Mesenchymal stem cell (in vitro differentiated cells and primary cell): ENCODE results near the gene ABHD17B.
A peak's percentile ranks its signal among the peaks of the same experiment; 100 is the strongest.

Source experiments
- DNase-seq: peaks from one replicate; pipeline ENCODE4 v3.0.0-alpha.2; 2013
- H2AFZ ChIP-seq: one replicate; pipeline ENCODE4 v1.6.1; 2013; ENCODE audit warnings: low read depth, mild to moderate bottlenecking, control low read depth, inconsistent platforms, low read length, moderate library complexity
- H2AK5ac ChIP-seq: 2 replicates; pipeline ENCODE4 v1.6.1; 2013; ENCODE audit warnings: low read length, moderate library complexity, mild to moderate bottlenecking, inconsistent platforms; ENCODE audit not compliant: severe bottlenecking
- H2BK120ac ChIP-seq: one replicate; pipeline ENCODE4 v1.6.1; 2013; ENCODE audit warnings: low read depth, mild to moderate bottlenecking, inconsistent platforms, low read length, moderate library complexity
- H2BK12ac ChIP-seq, 2 experiments: one replicate each; pipeline ENCODE4 v1.6.1; 2013; ENCODE audit warnings: inconsistent platforms in 2 of 2, low read length in 2 of 2, mild to moderate bottlenecking in 2 of 2, moderate library complexity in 2 of 2, control low read depth in 1 of 2
- H2BK15ac ChIP-seq: one replicate; pipeline ENCODE4 v1.6.1; 2013; ENCODE audit warnings: mild to moderate bottlenecking, low read depth, inconsistent platforms; ENCODE audit not compliant: poor library complexity, severe bottlenecking
- H2BK5ac ChIP-seq: 2 replicates; pipeline ENCODE4 v1.6.1; 2013; ENCODE audit warnings: low read depth, mild to moderate bottlenecking, low read length, control low read depth, inconsistent platforms; ENCODE audit not compliant: poor library complexity, severe bottlenecking
- H3K14ac ChIP-seq, 2 experiments: one replicate each; pipeline ENCODE4 v1.6.1; 2013; ENCODE audit warnings: inconsistent platforms in 2 of 2, low read length in 2 of 2, control low read depth in 1 of 2, mild to moderate bottlenecking in 1 of 2, moderate library complexity in 1 of 2
- H3K18ac ChIP-seq, 2 experiments: one replicate each; pipeline ENCODE4 v1.6.1; 2013; ENCODE audit warnings: inconsistent platforms in 2 of 2, low read length in 2 of 2, control low read depth in 1 of 2, low read depth in 1 of 2, mild to moderate bottlenecking in 1 of 2
- H3K23ac ChIP-seq, 2 experiments: one replicate each; pipeline ENCODE4 v1.6.1; 2013; ENCODE audit warnings: inconsistent platforms in 2 of 2, low read length in 2 of 2, mild to moderate bottlenecking in 2 of 2, moderate library complexity in 2 of 2, control low read depth in 1 of 2
- H3K27ac ChIP-seq: 2 replicates; pipeline ENCODE4 v1.5.1; 2013; ENCODE audit warnings: mild to moderate bottlenecking, moderate library complexity, low read length, control low read depth, inconsistent platforms; ENCODE audit not compliant: poor library complexity, severe bottlenecking
- H3K27me3 ChIP-seq, 2 experiments: 2 replicates each; pipeline versions ENCODE4 v1.6.1 to v1.7.0; 2013; ENCODE audit warnings: low read length in 2 of 2, mild to moderate bottlenecking in 2 of 2, moderate library complexity in 2 of 2, control low read depth in 1 of 2, inconsistent platforms in 1 of 2; ENCODE audit not compliant: control insufficient read depth in 1 of 2, insufficient read depth in 1 of 2
- H3K36me3 ChIP-seq, 2 experiments: 2 replicates each; pipeline versions ENCODE4 v1.6.1 to v1.7.0; 2013; ENCODE audit warnings: low read length in 2 of 2, control low read depth in 1 of 2, inconsistent platforms in 1 of 2, low read depth in 1 of 2, mild to moderate bottlenecking in 1 of 2; ENCODE audit not compliant: insufficient read depth in 2 of 2, control insufficient read depth in 1 of 2
- H3K4ac ChIP-seq, 2 experiments: one replicate each; pipeline ENCODE4 v1.6.1; 2013; ENCODE audit warnings: inconsistent platforms in 2 of 2, low read length in 2 of 2, mild to moderate bottlenecking in 2 of 2, moderate library complexity in 2 of 2, control low read depth in 1 of 2, low read depth in 1 of 2
- H3K4me1 ChIP-seq: 2 replicates; pipeline ENCODE4 v1.6.1; 2013; ENCODE audit warnings: low read depth, low read length, control low read depth; ENCODE audit not compliant: control insufficient read depth, insufficient read depth
- H3K4me2 ChIP-seq: 2 replicates; pipeline ENCODE4 v1.6.1; 2013; ENCODE audit warnings: low read length, mild to moderate bottlenecking, inconsistent platforms; ENCODE audit not compliant: poor library complexity, severe bottlenecking
- H3K4me3 ChIP-seq, 2 experiments: 2 replicates each; pipeline versions ENCODE4 v1.5.1 to v1.7.0; 2013; ENCODE audit warnings: low read length in 2 of 2, mild to moderate bottlenecking in 2 of 2, control low read depth in 1 of 2, low read depth in 1 of 2; ENCODE audit not compliant: insufficient read depth in 1 of 2
- H3K79me1 ChIP-seq: replicated peaks from 2 replicates; pipeline ENCODE4 v1.6.1; 2013; ENCODE audit warnings: mild to moderate bottlenecking, control low read depth, low read length, inconsistent platforms; ENCODE audit not compliant: poor library complexity, severe bottlenecking
- H3K9ac ChIP-seq: 2 replicates; pipeline ENCODE4 v1.7.0; 2013; ENCODE audit warnings: mild to moderate bottlenecking, low read length, moderate library complexity
- H3K9me3 ChIP-seq: 2 replicates; pipeline ENCODE4 v1.7.0; 2013; ENCODE audit warnings: mild to moderate bottlenecking, low read length; ENCODE audit not compliant: control insufficient read depth
- H4K8ac ChIP-seq: one replicate; pipeline ENCODE4 v1.6.1; 2013; ENCODE audit warnings: inconsistent platforms, mild to moderate bottlenecking, low read length, moderate library complexity
- H4K91ac ChIP-seq: one replicate; pipeline ENCODE4 v1.6.1; 2013; ENCODE audit warnings: mild to moderate bottlenecking, low read length, inconsistent platforms
- WGBS: methylation state at CpG from one replicate; pipeline ENCODE4 v1.1.7; 2013; ENCODE audit warnings: mixed read lengths; 5-methylcytosine and 5-hydroxymethylcytosine counted together

The ABHD17B gene

DNA sequence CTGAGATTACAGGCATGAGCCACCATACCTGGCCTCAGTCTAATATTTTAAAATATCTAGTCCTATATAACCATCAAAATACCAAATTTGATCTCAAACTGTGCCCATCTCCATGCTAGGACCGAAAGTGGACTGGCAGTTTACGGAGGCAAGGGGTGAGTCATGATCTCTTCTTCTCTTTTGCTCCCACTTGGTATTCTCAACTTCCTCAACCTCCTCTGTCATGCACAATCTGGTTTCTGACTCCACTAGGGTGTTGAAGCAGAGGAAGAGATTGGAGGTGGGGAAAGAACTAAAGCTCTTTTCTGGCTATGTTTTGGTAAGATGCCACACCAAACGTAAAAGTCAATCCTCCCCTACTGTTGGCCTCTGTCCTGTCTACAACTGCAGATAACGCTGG lies 86.7 kb downstream of the ABHD17B start:
- Histone ChIP-seq H3K4me1 (no peaks in the 10 kb centered on the region), H3K23ac (no peak overlapping the region), H2AK5ac (no peak overlapping the region), H3K18ac (no peak overlapping the region), H3K4ac (no peak overlapping the region), H3K27ac (no peak overlapping the region), H2BK12ac (no peak overlapping the region), H3K27me3 (no peaks in the 10 kb centered on the region), H3K79me1 (no peaks in the 10 kb centered on the region), H3K14ac (no peak overlapping the region), H2BK5ac (no peak overlapping the region), H2AFZ (no peak overlapping the region), H3K9ac (no peak overlapping the region), H4K91ac (no peak overlapping the region), H3K4me2 (no peak overlapping the region), H2BK120ac (no peak overlapping the region), H4K8ac (no peak overlapping the region), H2BK15ac (no peak overlapping the region), H3K9me3 (no peaks in the 10 kb centered on the region), H3K36me3 (no peaks in the 10 kb centered on the region), H3K4me3 (no peak overlapping the region)
- 93% methylated on average over 4 of the region's 4 CpGs for WGBS
- DNase-seq = no peak

DNA sequence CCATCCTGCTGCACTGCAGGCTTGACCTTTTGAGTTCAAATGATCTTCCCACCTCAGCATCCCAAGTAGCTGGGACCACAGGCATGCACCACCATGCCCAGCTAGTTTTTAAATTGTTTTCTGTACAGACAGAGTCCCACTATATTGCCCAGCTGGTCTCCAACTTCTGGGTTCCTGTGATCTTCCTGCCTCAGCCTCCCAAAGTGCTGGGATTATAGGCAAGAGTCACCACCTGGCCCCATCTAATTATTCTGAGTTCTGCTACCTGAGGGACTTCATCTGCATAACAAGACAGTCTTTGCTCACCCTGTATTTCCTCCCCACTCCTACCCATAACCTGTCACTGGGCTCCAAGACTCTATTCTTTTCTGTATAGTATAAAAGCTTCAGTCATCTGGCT lies 88.1 kb downstream of the ABHD17B start:
- Histone ChIP-seq H3K14ac (peak overlapping the region in 1 of 2 experiments; percentile 18), H3K23ac (no peak overlapping the region), H3K79me1 (no peaks in the 10 kb centered on the region), H3K9me3 (no peaks in the 10 kb centered on the region), H2BK12ac (no peak overlapping the region), H2BK15ac (no peak overlapping the region), H3K9ac (no peak overlapping the region), H2AFZ (peak overlapping the region; percentile 61), H3K4me1 (no peaks in the 10 kb centered on the region), H3K4ac (no peak overlapping the region), H2BK120ac (no peak overlapping the region), H3K27me3 (no peaks in the 10 kb centered on the region), H2AK5ac (no peak overlapping the region), H4K91ac (no peak overlapping the region), H3K4me2 (no peak overlapping the region), H3K18ac (no peak overlapping the region), H2BK5ac (no peak overlapping the region), H4K8ac (no peak overlapping the region), H3K27ac (no peak overlapping the region), H3K36me3 (no peaks in the 10 kb centered on the region), H3K4me3 (no peak overlapping the region)
- no peak for DNase-seq

DNA sequence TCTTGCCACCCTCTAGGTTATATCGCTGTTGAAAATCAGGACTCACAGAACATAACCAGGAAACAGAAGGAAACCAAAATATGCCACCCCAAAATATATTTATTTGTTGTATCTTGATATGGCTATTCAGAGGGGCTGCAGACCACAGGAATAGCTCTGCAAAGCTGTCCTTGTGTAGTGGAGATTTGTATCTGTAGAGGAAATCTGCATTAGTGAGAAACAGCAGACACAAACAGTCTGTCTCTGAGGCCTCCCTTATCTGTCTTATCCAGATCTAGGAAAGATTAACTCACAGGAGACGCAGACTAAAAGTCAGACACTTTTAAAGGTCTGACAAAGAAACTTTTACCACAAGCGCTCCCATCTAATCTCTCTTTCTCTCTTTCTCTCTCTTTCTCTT lies 88.5 kb downstream of the ABHD17B start:
- Histone ChIP-seq H4K91ac (no peak overlapping the region), H3K79me1 (no peaks in the 10 kb centered on the region), H3K18ac (no peak overlapping the region), H3K27ac (no peak overlapping the region), H3K4ac (no peak overlapping the region), H2BK5ac (no peak overlapping the region), H3K4me1 (no peaks in the 10 kb centered on the region), H2AFZ (peak overlapping the region; percentile 61), H3K23ac (no peak overlapping the region), H2BK15ac (no peak overlapping the region), H2BK12ac (no peak overlapping the region), H2BK120ac (no peak overlapping the region), H3K36me3 (no peaks in the 10 kb centered on the region), H3K4me3 (no peak overlapping the region), H4K8ac (no peak overlapping the region), H3K4me2 (no peak overlapping the region), H3K14ac (no peak overlapping the region), H2AK5ac (no peak overlapping the region), H3K27me3 (no peaks in the 10 kb centered on the region), H3K9me3 (no peaks in the 10 kb centered on the region), H3K9ac (no peak overlapping the region)
- peak; percentile 23 for DNase-seq
- 32% methylated on average over 3 of the region's 3 CpGs for WGBS

DNA sequence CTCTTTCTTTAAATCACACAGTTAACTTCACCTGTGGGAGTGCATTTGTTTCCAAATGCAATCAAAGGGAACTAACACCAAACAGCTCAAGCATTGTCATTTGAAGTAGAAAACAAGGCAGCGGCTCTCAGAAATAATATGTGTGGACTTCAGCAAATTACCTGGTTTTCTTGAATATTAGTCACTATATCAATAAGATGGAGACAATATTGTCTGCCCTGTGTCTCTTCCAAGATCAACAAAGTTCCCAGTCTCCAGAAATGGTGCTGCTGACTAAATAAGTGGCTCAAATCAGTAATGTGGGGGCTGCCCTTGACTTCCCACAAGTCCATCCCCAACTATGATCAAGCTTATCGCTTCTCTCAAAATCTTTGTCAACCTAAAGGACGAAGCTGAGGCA lies 89.6 kb downstream of the ABHD17B start:
- H2BK12ac ChIP-seq = no peak overlapping the region
- no peaks in the 10 kb centered on the region for H3K36me3 ChIP-seq
- no peak overlapping the region for H3K27ac ChIP-seq
- no peak overlapping the region for H3K18ac ChIP-seq
- H2BK5ac ChIP-seq = no peak overlapping the region
- H3K14ac ChIP-seq = no peak overlapping the region
- no peak overlapping the region for H3K9ac ChIP-seq
- WGBS = 94% methylated on average over 2 of the region's 3 CpGs
- no peaks in the 10 kb centered on the region for H3K79me1 ChIP-seq
- no peak overlapping the region for H2BK15ac ChIP-seq
- no peak overlapping the region for H4K8ac ChIP-seq
- no peaks in the 10 kb centered on the region for H3K9me3 ChIP-seq
- H3K4me3 ChIP-seq = no peak overlapping the region
- no peak overlapping the region for H3K4ac ChIP-seq
- no peak for DNase-seq
- H2AFZ ChIP-seq = no peak overlapping the region
- H2BK120ac ChIP-seq = no peak overlapping the region
- no peak overlapping the region for H2AK5ac ChIP-seq
- H4K91ac ChIP-seq = no peak overlapping the region
- H3K4me2 ChIP-seq = no peak overlapping the region
- no peak overlapping the region for H3K23ac ChIP-seq
- H3K4me1 ChIP-seq = no peaks in the 10 kb centered on the region
- H3K27me3 ChIP-seq = no peaks in the 10 kb centered on the region
